GM10248 (cell line): ENCODE results near the gene EFHC2.

ENCODE experiments used
- CTCF ChIA-PET: fragments of 300-600 bp; sonication (Branson Sonifier 250); formaldehyde crosslinking; extraction: SDS; loops from one replicate; lab custom pipeline; 2021; ENCODE audit warnings: antibody characterized with exemption; lab: Yijun Ruan, JAX
- POLR2A ChIA-PET: fragments of 350-650 bp; sonication (Branson Sonifier 250); formaldehyde crosslinking; extraction: SDS; loops from one replicate; lab custom pipeline; 2020; ENCODE audit warnings: antibody characterized with exemption; lab: Yijun Ruan, JAX
- DNase-seq: peaks from one replicate; pipeline ENCODE4 v3.0.0; 2012; ENCODE audit errors: extremely low spot score
- TF ChIP-seq, protein P1 (sequence below): IDR thresholded peaks from 2 replicates; pipeline ENCODE4 v1.5.1; 2012; ENCODE audit warnings: mild to moderate bottlenecking, low read depth; ENCODE audit errors: extremely low read depth, missing control alignments, control extremely low read depth

Gene EFHC2

DNA sequence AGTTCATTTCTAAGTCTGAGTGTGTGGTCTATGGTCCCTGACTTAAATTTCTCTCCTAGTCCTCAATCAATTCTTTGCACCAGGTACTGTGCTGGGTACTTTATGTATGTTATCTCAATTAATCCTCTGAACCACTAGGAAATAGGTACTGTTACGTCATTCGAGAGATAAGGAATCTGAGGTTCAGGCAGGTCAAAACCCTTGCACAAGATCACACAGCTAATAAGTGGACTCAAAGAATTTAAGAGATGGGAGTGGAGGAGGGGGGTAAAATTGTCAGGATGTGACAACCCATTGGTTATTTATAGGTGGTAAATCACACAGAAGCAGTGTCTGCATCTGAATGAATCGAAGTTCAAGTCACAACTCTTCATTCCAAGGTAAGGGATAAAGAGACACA lies 169.4 kb downstream of the EFHC2 start:
- TF ChIP-seq, protein P1, sequence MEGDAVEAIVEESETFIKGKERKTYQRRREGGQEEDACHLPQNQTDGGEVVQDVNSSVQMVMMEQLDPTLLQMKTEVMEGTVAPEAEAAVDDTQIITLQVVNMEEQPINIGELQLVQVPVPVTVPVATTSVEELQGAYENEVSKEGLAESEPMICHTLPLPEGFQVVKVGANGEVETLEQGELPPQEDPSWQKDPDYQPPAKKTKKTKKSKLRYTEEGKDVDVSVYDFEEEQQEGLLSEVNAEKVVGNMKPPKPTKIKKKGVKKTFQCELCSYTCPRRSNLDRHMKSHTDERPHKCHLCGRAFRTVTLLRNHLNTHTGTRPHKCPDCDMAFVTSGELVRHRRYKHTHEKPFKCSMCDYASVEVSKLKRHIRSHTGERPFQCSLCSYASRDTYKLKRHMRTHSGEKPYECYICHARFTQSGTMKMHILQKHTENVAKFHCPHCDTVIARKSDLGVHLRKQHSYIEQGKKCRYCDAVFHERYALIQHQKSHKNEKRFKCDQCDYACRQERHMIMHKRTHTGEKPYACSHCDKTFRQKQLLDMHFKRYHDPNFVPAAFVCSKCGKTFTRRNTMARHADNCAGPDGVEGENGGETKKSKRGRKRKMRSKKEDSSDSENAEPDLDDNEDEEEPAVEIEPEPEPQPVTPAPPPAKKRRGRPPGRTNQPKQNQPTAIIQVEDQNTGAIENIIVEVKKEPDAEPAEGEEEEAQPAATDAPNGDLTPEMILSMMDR: no peak
- CTCF ChIA-PET: no interaction called here

DNA sequence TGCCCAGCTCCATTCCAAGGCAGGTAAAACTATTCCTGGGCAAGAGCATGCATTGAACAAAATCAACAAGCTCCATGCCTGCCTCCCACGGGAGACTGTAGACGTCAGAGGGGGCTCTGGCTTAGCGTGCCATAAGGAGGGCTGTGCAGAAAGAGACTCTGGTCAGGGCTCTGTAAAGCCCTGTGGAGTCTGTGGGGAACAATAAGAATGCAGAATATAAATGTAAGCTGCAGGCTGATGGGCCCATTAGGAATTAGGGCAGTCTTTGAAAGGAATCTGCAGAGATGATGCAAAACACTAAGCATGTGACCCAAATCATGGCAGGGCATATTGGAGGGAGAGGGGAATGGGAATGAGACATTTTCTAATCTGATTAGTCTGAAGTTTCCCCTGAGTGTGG lies 170.3 kb downstream of the EFHC2 start:
- no peak for DNase-seq
- ChIA-PET POLR2A (no interaction called here), CTCF (no interaction called here)
- TF ChIP-seq, protein P1: no peak

More for the DNA sequence above, 169.4 kb downstream of the EFHC2 start:
- no peak for DNase-seq
- POLR2A ChIA-PET: no interaction called here

DNA sequence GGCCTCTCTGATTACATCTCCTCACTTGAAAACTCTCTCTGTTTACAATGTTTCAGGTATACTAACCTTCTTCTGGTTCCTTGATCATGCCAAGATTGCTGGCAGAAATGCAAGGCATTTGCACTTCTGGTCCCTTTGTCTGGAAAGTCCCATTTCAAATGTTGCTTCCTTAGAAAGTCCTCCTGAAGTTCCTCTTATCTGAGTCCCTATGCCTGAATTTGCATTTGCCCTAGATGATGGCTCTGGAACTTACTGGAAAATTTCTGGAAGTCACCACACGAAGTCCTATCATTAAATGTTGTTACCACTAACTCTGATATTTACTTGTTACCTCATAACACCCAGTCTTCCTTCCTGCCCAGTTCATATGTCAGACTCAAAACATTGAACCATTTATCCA lies 176.4 kb downstream of the EFHC2 start:
- no peak for DNase-seq
- ChIA-PET POLR2A (interaction anchor here (0.6 kb wide), 1 partner anchor 11 kb away, joined by 3 read pairs; no protein-coding TSS in a partner anchor), CTCF (no interaction called here)
- TF ChIP-seq, protein P1: no peak

DNA sequence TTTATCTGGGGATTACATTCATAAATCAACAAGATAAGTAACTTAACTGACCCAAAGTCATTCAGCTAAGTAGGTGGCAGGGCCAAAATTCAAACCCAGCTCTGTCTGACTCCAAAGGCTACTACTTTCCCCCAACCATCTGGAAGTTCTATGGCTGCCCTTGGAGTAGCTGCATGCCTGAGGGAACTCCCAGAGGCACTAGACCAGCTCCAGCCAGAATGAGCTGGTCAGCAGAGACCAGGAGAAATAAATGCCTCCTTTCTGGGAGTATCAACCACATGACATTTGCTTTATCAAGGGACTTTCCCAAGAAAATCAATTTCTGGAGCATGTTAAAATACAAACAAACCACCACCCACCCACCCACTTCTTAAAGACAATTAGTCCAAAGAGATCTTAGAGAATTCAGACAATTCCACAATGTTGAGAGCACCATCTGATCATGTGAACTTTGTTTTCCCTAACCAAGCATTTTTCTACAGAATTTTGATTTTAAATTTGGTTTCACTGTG lies 180.5 kb downstream of the EFHC2 start:
- TF ChIP-seq, protein P1: no peak
- no peak for DNase-seq
- POLR2A ChIA-PET: no interaction called here
- CTCF ChIA-PET: interaction anchor here (0.7 kb wide), 1 partner anchor 11 kb away, joined by 3 read pairs; no protein-coding TSS in a partner anchor

DNA sequence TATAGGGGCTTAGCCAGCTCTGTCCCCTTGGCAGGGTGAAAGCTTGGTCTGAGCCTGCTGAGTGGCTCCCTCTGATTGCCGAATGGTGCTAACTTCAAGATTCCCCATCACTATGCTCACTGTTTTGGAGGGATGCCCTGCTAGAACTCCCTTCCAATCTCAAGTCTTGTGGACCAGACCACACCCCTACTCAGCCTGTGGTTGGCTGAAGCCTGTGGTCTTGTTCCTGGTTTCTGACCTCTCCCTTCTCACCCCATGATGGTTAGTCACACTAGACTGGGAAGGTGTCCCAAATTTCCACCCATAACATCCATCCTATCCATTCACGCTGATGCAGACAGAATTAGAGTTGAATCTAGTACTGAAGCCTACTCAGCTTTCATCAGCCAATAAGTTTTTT lies 185.6 kb downstream of the EFHC2 start:
- CTCF ChIA-PET: interaction anchor here (1.1 kb wide), 1 partner anchor 25 kb away, joined by 3 read pairs; no protein-coding TSS in a partner anchor
- POLR2A ChIA-PET: no interaction called here
- DNase-seq: no peak
- TF ChIP-seq, protein P1: no peak

DNA sequence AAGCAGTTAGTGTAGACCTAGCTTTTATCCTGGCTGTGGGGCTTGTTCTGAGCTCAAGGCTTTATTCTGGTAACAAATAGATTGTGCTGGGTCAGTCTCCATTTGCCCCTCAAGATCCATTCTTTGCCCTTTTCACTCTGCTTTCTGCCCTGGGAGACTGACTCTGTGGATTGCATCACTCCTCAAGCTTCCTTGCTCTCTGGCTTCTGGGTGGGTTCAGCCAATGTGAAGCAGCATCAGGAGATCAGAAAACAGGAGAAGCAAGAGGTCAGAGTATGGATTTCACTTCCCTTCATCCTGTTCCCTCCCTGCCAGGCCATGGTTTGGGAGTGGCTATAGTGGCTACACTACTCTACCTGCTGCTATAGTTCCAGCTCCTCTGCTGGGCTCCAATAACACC lies 186.2 kb downstream of the EFHC2 start:
- ChIA-PET POLR2A (no interaction called here), CTCF (interaction anchor here (1.1 kb wide), 1 partner anchor 26 kb away, joined by 3 read pairs; no protein-coding TSS in a partner anchor)
- DNase-seq: no peak
- TF ChIP-seq, protein P1: no peak
